GM12865 (cell line): Measurements from ENCODE around the gene ARHGEF17.
A peak's percentile ranks its signal among the peaks of the same experiment; 100 is the strongest.

Source experiments
- DNase-seq: peaks from one replicate; pipeline ENCODE4 v3.0.0; 2010; ENCODE audit warnings: low read depth
- H3K4me3 ChIP-seq: 2 replicates; pipeline ENCODE4 v1.5.1; 2011; ENCODE audit warnings: mild to moderate bottlenecking, low read depth, low read length, control low read depth
- CTCF ChIP-seq: IDR thresholded peaks from 2 replicates; pipeline ENCODE4 v1.5.1; 2011; ENCODE audit warnings: low read length, control low read depth, low read depth, inconsistent platforms; ENCODE audit not compliant: insufficient read depth; ENCODE audit errors: missing control alignments

ARHGEF17 gene

GRCh38 chr11:73318501-73319011, 10.5 kb downstream of the ARHGEF17 start:
- no peak for DNase-seq
- H3K4me3 ChIP-seq: no peak overlapping the region
- no peak for TF ChIP-seq CTCF

- no peak for DNase-seq
- no peak overlapping the region for H3K4me3 ChIP-seq
- TF ChIP-seq CTCF: no peak
These were observed 12.9 kb downstream of the ARHGEF17 start for GRCh38 chr11:73320763-73321603.

GRCh38 chr11:73321604-73322381, 13.7 kb downstream of the ARHGEF17 start:
- DNase-seq: peak; percentile 33
- H3K4me3 ChIP-seq: no peak overlapping the region
- TF ChIP-seq CTCF: no peak

- peak; percentile 52 for DNase-seq
- H3K4me3 ChIP-seq: no peak overlapping the region
- no peak for TF ChIP-seq CTCF
These were observed 14.6 kb downstream of the ARHGEF17 start for GRCh38 chr11:73322382-73323306.

- TF ChIP-seq CTCF: no peak
- no peak for DNase-seq
- H3K4me3 ChIP-seq: no peak overlapping the region
These were observed 15.4 kb downstream of the ARHGEF17 start for GRCh38 chr11:73323464-73323863.

- no peak for TF ChIP-seq CTCF
- no peak for DNase-seq
- no peak overlapping the region for H3K4me3 ChIP-seq
These were observed 16.0 kb downstream of the ARHGEF17 start for GRCh38 chr11:73324116-73324515.
